DMS 273 (cell line): ENCODE measurements around the gene CT45A1.
"Not testable (repeated sequence)": the region's sequence is repeated elsewhere in the genome, so short reads cannot be mapped to it uniquely, and the experiment has no call there.

Experiments used
- DNase-seq: peaks from one replicate; lab custom pipeline; 2025; ENCODE audit not compliant: unreplicated experiment; lab: John Stamatoyannopoulos, UW

Gene CT45A1, protein sequence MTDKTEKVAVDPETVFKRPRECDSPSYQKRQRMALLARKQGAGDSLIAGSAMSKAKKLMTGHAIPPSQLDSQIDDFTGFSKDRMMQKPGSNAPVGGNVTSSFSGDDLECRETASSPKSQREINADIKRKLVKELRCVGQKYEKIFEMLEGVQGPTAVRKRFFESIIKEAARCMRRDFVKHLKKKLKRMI

DNA sequence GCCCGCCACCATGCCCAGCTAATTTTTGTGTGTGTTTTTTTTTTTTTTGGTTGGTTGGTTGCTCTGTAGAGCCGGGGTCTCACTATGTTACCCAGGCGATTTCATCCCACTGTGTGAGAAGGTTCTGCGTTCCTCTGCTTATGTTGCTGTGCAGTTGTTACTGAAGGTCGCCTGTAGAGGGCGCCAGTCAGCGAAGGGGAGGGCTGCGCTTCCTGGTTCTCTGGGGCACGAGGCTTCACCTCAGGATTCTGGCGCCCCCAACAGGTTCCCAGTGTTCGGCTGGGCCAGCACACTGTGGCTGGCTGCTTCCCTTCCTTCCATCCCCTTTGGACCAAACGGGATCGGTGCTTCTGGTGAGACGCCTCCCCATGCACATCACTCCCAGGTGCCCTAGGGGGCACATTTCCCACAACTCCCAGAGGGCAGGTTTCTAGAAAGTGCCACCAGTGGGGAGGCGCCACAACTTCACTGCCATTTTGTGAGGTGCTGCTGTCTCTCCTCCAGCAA is at the start of gene CT45A1:
Gene CT45A1, plus strand, starts transcription at position 457 of the 507 bp plus-strand sequence. CDS start 5,302 bp downstream, outside the sequence.
- DNase-seq = peak; percentile 50

DNA sequence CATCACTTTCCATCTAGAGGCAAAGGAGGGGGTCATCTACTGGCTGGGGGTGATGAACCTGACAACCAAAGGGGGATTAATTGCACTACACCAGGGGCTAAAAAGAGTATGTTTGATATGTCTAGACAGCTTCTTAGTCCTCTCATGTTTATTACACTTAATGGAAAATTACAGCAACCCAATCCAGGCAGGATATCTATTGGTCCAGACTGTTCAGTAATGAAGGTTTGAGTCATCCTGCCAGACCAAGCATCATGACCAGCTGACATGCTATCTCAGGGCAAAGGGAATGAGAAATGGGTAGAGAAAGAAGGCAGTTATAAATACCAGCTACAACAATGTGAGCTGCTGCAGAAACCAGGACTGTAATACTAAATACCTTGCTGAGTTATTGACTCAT is 40.5 kb upstream of the CT45A1 start:
- DNase-seq = not testable (repeated sequence)

DNA sequence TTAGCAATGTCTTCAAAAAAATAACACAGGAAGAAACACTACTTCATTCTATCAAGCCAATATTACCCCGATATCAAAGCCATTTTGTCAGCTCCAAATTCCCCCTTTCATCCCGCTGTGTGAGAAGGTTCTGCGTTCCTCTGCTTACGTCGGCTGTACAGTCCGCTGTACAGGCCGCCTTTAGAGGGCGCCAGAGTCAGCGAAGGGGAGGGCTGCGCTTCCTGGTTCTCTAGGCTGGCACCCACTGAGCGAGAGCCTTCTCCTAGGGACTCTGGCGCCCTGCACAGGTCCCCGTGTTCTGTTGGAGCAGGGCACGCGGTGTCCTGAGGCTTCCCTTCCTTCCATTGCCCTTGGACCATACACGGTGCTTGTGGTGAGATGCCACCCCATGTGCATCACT is 25.3 kb upstream of the CT45A1 start:
- peak; percentile 23 for DNase-seq

DNA sequence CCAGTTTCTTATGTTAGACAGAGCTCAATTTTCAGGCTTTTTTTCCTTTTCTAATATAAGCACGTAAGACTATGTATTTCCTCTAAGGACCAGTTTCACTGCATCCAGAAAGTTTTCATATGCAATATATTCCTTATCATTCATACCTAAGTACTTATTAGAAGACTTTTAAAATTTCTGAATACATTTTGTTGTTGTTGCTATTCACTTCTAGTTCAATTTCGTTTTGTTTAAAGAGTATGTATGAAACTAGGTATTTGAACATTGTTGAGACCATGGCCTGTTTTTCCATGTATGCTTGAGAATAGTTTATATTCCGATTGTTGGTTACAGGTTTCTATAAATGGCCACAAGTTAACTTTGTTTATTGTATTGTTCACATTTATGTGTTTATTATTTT is 18.0 kb upstream of the CT45A1 start:
- no peak for DNase-seq

- DNase-seq = peak; percentile 45
Measured at GRCh38 chrX:135697601-135698000, 15.8 kb upstream of the CT45A1 start.

DNA sequence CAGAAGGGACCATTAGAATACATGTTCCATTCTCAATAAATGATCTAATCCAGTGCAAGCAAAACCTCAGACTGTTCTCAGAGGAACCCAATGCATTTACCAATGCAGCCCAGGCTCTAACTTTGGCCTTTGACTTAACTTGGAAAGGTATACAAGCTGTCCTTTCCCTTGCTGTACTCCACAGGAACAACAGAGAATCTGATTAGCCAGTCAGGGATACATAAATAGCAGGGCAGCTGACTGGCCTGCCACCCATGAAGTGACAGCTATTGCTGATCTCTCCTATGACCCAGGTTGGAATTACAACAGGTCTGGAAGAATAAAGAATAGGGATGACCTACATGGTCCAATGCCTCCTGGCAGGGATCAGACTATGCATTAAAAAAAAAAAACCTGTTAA is 14.5 kb upstream of the CT45A1 start:
- no peak for DNase-seq

DNA sequence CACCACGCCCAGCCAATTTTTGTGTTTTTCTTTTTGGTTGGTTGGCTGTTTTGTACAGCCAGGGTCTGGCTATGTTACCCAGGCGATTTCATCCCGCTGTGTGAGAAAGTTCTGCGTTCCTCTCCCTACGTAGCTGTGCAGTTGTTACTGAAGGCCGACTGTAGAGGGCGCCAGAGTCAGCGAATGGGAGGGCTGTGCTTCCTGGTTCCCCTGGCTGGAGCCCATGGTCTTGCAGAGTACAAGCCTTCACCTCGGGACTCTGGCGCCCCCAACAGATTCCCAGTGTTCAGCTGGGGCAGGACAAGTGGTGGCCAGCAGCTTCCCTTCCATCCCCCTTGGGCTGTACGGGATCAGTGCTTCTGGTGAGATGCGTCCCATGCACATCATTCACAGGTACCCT is 5.6 kb upstream of the CT45A1 start:
- DNase-seq = peak; percentile 71

- DNase-seq = no peak
Measured at GRCh38 chrX:135713795-135714194, 356 bp downstream of the CT45A1 start.

GRCh38 chrX:135734666-135735065 is 21.2 kb downstream of the CT45A1 start:
- DNase-seq = not testable (repeated sequence)

DNA sequence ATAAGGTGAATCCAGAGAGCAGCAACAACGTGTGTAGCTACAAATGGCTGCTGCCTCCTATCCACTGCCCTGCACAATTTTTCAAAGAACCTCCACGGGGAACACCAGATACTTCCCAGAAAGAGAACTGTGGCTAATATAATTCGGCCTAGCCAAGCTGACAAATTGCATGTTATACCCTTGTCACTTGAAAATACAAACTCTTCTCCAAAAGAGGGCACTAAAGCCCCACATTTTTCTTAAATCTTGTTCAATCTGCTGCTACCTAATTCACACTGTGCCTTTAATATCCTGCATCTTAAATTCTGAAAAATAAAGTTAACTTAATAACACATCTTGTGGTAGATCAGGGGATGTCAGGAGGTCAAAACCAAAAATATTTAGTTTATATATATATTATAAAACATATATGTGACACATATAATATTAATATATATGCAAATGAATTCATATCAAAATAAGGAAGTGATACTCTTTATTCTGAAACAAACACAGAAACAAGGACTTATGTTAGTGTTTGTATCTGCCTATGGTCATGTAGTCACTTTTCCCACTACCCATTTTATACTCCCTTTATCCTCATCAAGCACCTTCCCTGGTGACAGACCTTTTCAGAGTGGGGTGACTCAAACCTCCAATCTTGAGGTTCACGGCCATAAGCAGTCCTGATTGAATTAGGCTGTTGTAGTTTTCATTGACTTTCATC is 24.1 kb downstream of the CT45A1 start:
- no peak for DNase-seq

DNA sequence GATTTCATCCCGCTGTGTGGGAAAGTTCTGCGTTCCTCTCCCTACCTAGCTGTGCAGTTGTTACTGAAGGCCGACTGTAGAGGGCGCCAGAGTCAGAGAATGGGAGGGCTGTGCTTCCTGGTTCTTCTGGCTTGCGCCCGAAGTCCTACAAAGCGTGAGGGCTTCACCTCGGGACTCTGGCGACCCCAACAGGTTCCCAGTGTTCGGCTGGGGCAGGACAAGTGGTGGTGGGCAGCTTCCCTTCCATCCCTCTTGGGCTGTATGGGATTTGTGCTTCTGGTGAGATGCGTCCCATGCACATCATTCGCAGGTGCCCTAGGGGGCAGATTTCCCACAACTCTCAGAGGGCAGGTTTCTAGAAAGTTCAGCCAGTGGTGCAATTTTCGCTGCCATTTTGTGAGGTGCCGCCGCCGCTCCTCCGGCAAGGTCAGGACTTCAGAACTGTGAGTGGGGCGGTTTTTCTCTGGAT is 27.3 kb downstream of the CT45A1 start:
- DNase-seq = no peak

DNA sequence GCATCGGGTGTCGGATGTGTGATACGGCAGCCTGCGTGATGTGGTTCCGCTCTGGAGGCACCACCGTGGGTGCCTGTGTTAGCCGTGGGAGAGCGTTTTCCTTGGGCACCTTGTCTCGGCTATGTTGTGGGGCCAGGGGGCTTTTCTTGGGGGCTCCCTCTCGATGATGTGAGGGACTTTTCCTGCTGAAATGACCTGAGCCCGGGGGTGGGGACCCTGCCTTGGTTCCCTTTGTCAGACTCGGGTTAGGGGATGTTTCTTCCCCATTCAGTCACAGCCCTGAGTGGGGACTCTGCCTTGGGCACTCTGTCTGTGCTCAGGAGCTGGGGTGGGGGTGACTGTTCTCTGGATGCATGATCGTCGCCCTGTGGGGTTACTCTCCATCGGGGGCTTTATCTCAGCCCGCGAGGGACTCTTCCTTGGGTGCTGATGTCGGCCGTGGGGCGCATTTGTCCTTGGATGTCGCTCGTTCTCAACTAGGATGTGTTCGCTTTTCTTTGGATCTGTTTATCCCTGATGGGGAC is 27.8 kb downstream of the CT45A1 start:
- DNase-seq = no peak

DNA sequence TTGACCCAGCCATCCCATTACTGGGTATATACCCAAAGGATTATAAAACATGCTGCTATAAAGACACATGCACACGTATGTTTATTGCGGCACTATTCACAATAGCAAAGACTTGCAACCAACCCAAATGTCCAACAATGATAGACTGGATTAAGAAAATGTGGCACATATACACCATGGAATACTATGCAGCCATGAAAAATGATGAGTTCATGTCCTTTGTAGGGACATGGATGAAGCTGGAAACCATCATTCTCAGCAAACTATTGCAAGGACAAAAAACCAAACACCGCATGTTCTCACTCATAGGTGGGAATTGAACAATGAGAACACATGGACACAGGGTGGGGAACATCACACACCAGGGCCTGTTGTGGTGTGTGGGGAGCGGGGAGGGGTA is 31.3 kb downstream of the CT45A1 start:
- DNase-seq = not testable (repeated sequence)

DNA sequence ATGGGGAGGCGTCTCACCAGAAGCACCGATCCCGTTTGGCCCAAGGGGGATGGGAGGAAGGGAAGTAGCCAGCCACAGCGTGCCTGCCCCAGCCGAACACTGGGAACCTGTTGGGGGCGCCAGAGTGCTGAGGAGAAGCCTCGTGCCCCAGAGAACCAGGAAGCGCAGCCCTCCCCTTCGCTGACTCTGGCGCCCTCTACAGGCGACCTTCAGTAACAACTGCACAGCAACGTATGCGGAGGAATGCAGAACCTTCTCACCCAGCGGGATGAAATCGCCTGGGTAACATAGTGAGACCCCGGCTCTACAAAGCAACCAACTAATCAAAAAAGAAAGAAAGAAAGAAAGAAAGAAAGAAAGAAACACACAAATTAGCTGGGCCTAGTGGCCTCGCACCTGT is 54.7 kb downstream of the CT45A1 start, which contains the start of gene CT45A3:
Gene CT45A3, minus strand, starts transcription at position 101 of the 400 bp plus-strand sequence. CDS start 3,747 bp downstream, outside the sequence.
- not testable (repeated sequence) for DNase-seq
